ENCODE results near the gene EXD3. TPM values are rescaled to one million over a fixed set of nuclear protein-coding genes. Genes with fewer than 3 reads are reported as not detected.

EXD3 gene
- total RNA-seq, 8 experiments from 2014 or later: 3.2 to 14.8 (median 9.6) TPM

DNA sequence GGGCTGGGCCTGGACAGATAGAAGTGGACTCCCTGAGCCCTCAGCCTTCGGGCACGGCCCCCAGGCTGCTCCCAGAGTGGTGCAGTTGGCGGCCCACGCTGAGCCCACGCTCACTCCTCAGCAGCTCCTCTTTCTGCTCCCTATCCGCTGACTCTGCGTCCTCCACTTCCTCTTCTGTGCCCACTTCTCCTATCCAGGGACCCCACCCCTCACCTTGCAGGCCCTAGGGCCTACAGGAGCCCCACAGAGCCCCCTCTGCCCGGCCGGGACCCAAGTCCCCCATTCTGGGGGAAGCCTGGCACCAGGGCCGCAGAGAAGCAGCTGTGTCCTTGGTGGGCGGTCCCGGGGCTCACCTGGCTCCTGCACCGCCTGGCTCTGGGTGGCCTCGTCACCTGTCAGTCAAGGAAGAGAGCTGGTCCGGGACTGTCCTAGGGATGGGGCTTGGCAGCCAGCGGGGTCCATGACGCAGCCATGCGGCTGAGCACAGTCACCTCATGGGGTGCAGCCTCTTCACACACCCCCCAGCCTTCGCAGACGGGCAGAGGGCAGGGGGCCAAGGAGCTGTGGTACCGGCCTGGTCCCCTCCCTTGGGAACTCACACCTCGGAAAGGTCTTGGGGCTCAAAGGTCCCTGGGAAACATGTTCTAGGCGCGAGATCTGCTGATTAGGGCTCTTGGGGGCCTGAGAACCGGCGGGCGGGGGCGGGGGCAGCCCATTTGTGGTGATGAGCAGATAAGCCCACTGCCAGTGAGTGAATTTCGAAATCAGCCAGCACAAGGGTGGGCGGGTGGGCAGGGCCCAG lies 115.5 kb downstream of the EXD3 start:
- peak overlapping the region in 1 of 2 donors; percentile 48 for H3K27ac ChIP-seq
- no peak overlapping the region for H3K4me3 ChIP-seq
- 60 to 76% methylated on average over 1 to 5 of the region's 30 CpGs; no CpG with 5 or more reads in 8 of the 10 experiments for WGBS, 10 experiments
- peaks cover 59 to 78% of the 10 kb centered on the region in 2 donors for H3K4me1 ChIP-seq (replicated peaks in 1 of 2)
- in situ Hi-C loops (cut with MboI; ENCODE audit: low pct_unique_long_range_greater_than_20kb in 2 of 9, low sequenced_read_pairs in 9 of 9, unreplicated experiment in 9 of 9): loop anchor here in 6 of 9 experiments (25.0 kb wide), 2 partner anchors 105 to 230 kb away; partner anchors contain the start of genes EXD3 (in 5 of the 6) and NOXA1 (in 5 of the 6)
- no peak for ATAC-seq (replicated peaks in 6 of 8)

DNA sequence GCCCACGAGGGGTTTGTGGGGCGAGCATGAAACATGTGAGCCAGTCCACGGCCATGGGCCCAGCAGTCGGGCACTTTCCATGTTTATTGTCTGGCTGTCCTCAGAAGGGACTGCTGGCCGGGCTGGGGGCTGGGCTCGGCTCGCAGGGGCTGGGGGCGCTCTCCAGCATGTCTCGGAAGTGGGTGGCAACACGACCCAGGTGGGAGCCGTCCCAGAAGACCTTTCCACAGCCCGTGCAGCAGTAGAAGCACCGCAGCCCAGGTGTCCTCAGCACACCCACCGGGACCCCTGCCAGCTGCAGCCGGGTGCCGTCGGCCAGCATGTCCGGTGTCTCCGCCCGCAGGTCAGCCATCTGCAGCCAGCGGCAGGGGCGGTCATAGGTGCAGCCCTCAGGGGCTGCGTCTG lies 116.1 kb downstream of the EXD3 start:
- in situ Hi-C loops (cut with MboI; ENCODE audit: low pct_unique_long_range_greater_than_20kb in 2 of 9, low sequenced_read_pairs in 9 of 9, unreplicated experiment in 9 of 9): loop anchor here in 6 of 9 experiments (25.0 kb wide), 2 partner anchors 105 to 230 kb away; partner anchors contain the start of genes EXD3 (in 5 of the 6) and NOXA1 (in 5 of the 6)
- no peak overlapping the region for H3K27ac ChIP-seq
- H3K4me1 ChIP-seq (replicated peaks in 1 of 2): peaks cover 59 to 78% of the 10 kb centered on the region in 2 donors
- H3K4me3 ChIP-seq: no peak overlapping the region
- 80% methylated on average over 1 of the region's 23 CpGs; no CpG with 5 or more reads in 9 of the 10 experiments for WGBS, 10 experiments
- ATAC-seq (replicated peaks in 6 of 8): no peak

DNA sequence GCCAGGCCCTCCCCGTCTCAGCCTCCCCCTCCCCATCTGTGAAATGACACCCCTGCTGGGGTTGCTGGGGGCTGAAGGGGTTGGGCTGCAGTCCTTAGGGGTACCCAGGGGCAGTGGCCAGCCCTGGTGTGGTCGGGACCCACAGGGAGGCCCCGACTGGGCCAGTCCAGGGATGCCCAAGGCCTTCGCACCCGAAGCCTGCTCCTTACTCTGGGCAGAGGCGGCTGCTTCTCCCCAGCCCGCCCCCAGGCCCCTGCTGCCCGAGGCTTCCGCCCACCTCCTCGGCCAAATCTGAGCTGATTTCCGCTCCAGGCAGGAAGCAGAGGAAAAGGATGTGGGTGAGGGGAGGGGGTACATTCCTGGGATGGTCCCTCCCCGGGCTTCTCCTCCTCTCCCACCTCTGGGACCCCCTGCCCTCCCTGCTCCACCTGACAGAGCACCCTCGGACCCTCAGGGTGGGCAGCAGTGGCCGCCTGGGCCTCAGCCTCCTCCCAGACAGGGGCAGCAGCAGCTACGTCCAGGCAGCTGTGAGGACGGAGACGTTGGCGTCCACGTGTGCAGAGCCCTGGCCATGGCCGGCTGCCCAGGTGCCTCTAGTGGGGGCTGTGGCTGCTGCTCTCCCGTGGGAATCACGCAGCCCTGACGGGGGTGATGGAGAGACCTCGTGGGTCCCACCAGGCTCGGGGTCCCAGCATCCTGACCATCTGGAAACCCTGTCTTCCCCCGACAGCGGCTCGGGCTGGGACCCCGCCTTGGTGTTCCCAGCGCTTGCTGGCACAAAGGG lies 116.7 kb downstream of the EXD3 start:
- in situ Hi-C loops (cut with MboI; ENCODE audit: low pct_unique_long_range_greater_than_20kb in 2 of 9, low sequenced_read_pairs in 9 of 9, unreplicated experiment in 9 of 9): loop anchor here in 6 of 9 experiments (25.0 kb wide), 2 partner anchors 106 to 231 kb away; partner anchors contain the start of genes EXD3 (in 5 of the 6) and NOXA1 (in 5 of the 6)
- Histone ChIP-seq H3K4me3 (no peak overlapping the region), H3K27ac (peak overlapping the region in 1 of 2 donors; percentile 78), H3K4me1 (replicated peaks in 1 of 2) (peaks cover 59 to 75% of the 10 kb centered on the region in 2 donors)
- ATAC-seq (replicated peaks in 6 of 8): no peak
- 90% methylated on average over 4 of the region's 30 CpGs; no CpG with 5 or more reads in 9 of the 10 experiments for WGBS, 10 experiments

DNA sequence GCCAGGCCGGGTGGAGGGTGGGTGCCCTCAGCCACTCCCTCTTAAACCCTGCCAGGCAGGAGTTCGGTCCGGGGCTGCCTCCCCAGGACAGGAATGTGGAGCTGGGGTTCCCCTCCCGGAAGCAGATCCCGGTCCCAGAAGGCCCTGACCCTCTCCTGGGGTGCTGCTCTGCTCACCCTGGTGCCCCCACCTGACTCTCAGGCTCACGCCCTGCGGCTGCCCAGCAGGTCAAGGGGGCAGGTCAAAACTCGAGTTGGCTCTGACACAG lies 117.2 kb downstream of the EXD3 start:
- in situ Hi-C loops (cut with MboI; ENCODE audit: low pct_unique_long_range_greater_than_20kb in 2 of 9, low sequenced_read_pairs in 9 of 9, unreplicated experiment in 9 of 9): loop anchor here in 6 of 9 experiments (25.0 kb wide), 2 partner anchors 107 to 232 kb away; partner anchors contain the start of genes EXD3 (in 5 of the 6) and NOXA1 (in 5 of the 6)
- ATAC-seq (replicated peaks in 6 of 8): no peak
- H3K4me1 ChIP-seq (replicated peaks in 1 of 2): peaks cover 54 to 69% of the 10 kb centered on the region in 2 donors
- no CpG with 5 or more reads among the region's 8 CpGs for WGBS, 10 experiments
- peak overlapping the region in 1 of 2 donors; percentile 78 for H3K27ac ChIP-seq
- no peak overlapping the region for H3K4me3 ChIP-seq

DNA sequence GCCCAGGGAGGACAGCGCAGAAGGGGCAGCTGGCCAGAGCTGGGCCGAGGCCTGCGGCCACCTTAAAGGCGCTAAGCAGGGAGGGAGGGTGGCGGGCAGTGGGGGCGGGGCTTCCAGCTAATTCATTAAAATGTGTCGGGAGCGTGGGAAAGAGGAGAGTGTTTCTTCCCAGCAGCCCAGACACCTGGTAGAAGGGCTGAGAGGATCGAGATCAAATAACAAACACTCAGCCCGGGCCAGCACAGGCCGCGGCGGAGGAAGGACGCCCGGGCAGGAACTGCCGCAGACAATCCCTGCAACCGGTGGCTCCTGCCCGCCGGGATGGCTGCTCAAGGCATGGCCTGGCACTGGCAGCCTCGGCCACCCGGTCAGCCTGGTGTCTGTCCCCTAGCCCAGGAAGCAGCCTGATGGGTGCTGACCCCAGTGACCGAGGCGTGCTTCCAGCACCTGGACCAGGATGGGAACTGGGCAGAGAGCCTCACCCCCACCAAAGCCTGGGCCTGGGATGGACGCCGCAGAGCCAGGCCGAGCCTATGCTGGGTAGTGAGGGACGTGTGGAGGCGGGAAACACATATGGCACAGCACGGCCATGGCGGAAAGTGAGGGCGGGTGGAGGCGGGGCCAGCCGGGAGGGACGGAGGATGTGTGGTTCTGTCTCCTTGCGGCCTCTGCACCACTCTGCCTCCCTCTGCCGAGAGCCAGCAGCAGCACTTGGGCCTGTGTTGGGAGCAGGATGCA lies 117.7 kb downstream of the EXD3 start:
- ATAC-seq (replicated peaks in 6 of 8): peak in 7 of 8 experiments; percentile 12 to 45 (median 33)
- WGBS, 10 experiments: 0 to 33% (median 6%) methylated on average over 2 to 9 of the region's 36 CpGs; no CpG with 5 or more reads in 7 of the 10 experiments
- peaks cover 51 to 64% of the 10 kb centered on the region in 2 donors for H3K4me1 ChIP-seq (replicated peaks in 1 of 2)
- H3K4me3 ChIP-seq: peak overlapping the region in 3 of 5 donors; percentile 8 to 17 (median 9)
- peak overlapping the region; percentile 14 to 78 for H3K27ac ChIP-seq
- in situ Hi-C loops (cut with MboI; ENCODE audit: low pct_unique_long_range_greater_than_20kb in 2 of 9, low sequenced_read_pairs in 9 of 9, unreplicated experiment in 9 of 9): loop anchor here in 6 of 9 experiments (25.0 kb wide), 2 partner anchors 107 to 232 kb away; partner anchors contain the start of genes EXD3 (in 5 of the 6) and NOXA1 (in 5 of the 6)

DNA sequence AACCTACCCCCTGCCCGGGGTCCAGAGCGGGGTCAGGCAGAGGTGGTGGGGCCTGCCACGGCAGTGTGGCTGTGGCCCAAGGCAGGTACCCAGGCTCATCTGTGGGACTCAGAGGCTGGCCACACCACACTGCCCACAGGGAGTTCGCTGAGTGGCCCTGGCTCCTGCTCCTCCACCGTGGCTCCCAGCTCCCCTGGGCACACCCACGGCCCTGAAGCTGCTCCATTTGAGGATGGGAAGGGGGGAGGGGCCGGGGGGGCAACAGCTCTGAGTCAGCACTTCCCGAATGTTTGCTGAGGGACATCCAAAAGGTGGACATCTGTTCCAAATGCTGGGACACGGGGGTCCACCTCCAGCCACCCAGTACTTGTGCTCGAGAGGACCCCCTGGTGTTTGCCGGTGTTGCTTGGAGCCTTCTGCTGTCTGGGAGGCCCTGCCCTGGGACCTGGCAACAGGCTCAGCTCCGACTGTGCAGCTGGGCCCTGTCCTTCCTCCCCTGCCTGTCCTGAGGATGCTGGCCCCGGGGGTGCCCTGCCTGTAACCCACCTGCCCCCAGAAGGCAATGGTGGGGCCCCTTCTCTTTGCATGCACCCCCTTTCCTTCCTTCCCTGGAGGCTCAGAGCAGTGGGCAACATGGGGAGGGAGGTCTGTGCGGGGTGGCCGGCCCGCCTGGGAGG lies 118.4 kb downstream of the EXD3 start:
- WGBS, 10 experiments: 0% methylated on average over 2 of the region's 16 CpGs; no CpG with 5 or more reads in 9 of the 10 experiments
- ATAC-seq (replicated peaks in 6 of 8): peak in 5 of 8 experiments; percentile 2 to 28 (median 7)
- Histone ChIP-seq H3K4me1 (replicated peaks in 1 of 2) (peaks cover 55 to 64% of the 10 kb centered on the region in 2 donors), H3K4me3 (no peak overlapping the region), H3K27ac (peak overlapping the region in 1 of 2 donors; percentile 39)
- in situ Hi-C loops (cut with MboI; ENCODE audit: low pct_unique_long_range_greater_than_20kb in 2 of 9, low sequenced_read_pairs in 9 of 9, unreplicated experiment in 9 of 9): loop anchor here in 6 of 9 experiments (25.0 kb wide), 2 partner anchors 108 to 233 kb away; partner anchors contain the start of genes EXD3 (in 5 of the 6) and NOXA1 (in 5 of the 6)

DNA sequence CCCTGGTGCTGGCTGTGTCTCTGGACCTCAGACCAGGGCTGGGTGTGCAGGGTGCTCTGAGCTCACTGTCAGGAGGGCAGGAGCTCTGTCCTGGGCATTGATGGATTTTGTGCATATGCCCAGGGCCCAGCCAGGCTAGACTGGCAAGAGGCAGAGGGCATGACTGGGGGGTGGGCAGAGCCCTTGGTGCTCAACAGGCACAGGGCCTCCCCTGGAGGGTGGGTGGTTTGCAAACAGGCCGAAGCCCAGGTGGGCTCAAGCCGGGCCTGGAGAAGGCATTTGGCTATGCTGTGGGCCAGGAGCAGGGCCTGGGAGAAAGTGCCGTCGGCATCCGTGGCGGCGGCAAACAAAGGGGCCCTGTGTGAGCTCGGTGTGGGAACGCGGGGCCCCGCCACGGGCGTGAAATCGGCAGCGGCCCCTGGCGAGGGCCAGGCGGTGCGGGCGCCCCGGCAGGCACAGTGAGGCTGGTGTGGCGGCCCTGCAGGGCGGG lies 119.0 kb downstream of the EXD3 start:
- in situ Hi-C loops (cut with MboI; ENCODE audit: low pct_unique_long_range_greater_than_20kb in 2 of 9, low sequenced_read_pairs in 9 of 9, unreplicated experiment in 9 of 9): loop anchor here in 6 of 9 experiments (25.0 kb wide), 2 partner anchors 108 to 233 kb away; partner anchors contain the start of genes EXD3 (in 5 of the 6) and NOXA1 (in 5 of the 6)
- H3K4me1 ChIP-seq (replicated peaks in 1 of 2): peaks cover 59 to 66% of the 10 kb centered on the region in 2 donors
- ATAC-seq (replicated peaks in 6 of 8): no peak
- WGBS, 10 experiments: 100% methylated on average over 2 of the region's 22 CpGs; no CpG with 5 or more reads in 9 of the 10 experiments
- H3K4me3 ChIP-seq: no peak overlapping the region
- H3K27ac ChIP-seq: no peak overlapping the region

DNA sequence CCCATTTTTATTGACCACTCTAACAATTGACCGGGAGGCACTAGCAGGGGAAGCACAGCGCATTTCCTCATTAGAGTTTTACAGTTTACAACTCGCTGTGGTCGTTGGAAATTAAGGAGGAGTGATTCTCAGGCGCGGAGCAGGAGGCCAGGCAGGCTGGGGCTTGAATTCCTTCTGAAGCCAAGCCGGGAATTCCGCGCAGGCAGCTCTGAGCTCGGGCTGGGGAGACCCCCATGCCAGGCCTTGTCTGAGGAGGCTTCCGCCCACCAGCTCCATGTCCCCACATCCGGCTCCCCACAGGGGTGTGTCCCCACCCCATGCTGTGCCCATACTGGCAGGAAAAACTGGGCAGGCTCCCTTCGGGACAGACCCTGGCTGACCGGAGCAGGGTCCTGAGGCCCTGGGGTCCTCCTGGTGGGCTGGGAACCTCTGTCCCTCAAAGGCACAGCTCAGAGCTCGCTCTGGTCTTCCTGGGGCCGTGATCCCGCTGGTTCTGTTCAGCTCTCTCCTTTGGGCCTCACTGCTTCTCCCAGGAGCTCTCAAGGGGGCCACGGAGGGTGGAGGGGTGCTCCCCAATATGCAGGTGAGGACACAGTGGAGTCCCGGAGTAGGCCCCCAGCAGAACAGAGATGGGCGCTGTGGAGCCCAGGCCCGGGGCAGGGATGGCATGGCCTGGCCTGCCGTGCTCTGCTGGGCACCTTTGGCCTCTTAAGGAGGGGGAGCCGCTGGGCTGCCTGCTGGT lies 119.6 kb downstream of the EXD3 start:
- ATAC-seq (replicated peaks in 6 of 8): no peak
- WGBS, 10 experiments: 0 to 78% (median 48%) methylated on average over 1 to 13 of the region's 23 CpGs; no CpG with 5 or more reads in 4 of the 10 experiments
- in situ Hi-C loops (cut with MboI; ENCODE audit: low pct_unique_long_range_greater_than_20kb in 2 of 9, low sequenced_read_pairs in 9 of 9, unreplicated experiment in 9 of 9): loop anchor here in 6 of 9 experiments (25.0 kb wide), 2 partner anchors 109 to 234 kb away; partner anchors contain the start of genes EXD3 (in 5 of the 6) and NOXA1 (in 5 of the 6)
- H3K4me1 ChIP-seq (replicated peaks in 1 of 2): peaks cover 56 to 65% of the 10 kb centered on the region in 2 donors
- peak overlapping the region in 1 of 2 donors; percentile 18 for H3K27ac ChIP-seq
- peak overlapping the region in 2 of 5 donors; percentile 53 to 74 for H3K4me3 ChIP-seq

DNA sequence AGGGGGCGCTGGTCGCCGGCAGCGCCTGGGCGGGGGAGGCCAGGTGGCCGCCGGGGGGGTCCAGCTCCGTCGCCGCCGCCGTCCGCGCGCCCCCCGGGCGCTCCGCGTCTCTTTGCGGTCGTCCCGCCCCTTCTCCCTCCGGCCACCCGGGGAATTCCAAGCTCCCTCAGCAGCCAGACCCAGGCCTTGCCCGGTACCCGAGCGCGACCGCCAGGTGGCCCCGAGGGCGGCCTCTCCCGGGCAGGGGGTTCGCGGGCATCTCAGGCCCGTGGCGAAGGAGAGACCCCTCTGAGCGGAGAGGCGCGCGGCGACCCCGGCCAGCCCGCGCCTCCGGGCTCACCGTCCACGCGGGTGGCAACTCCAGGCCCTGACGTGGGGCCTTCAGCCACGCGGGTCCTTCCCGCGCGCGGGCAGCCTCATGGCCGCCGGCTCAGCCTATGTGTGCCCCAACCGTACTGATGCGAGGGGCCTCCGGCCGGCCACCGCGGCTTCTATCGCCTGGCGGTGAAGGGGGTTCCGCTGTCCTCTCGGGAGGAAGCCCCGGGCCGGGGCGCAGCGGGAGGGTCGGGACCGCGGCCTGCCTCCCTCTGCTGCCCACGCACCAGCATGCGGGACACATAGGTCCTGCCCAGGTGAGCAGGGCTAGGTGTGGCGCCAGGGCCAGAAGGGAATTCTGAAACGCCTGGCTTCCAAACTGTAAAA lies 120.4 kb downstream of the EXD3 start:
- Histone ChIP-seq H3K4me3 (peak overlapping the region; percentile 52 to 75 (median 55)), H3K27ac (peak overlapping the region in 1 of 2 donors; percentile 18), H3K4me1 (replicated peaks in 1 of 2) (peaks cover 50 to 61% of the 10 kb centered on the region in 2 donors)
- in situ Hi-C loops (cut with MboI; ENCODE audit: low pct_unique_long_range_greater_than_20kb in 2 of 9, low sequenced_read_pairs in 9 of 9, unreplicated experiment in 9 of 9): loop anchor here in 6 of 9 experiments (25.0 kb wide), 2 partner anchors 110 to 235 kb away; partner anchors contain the start of genes EXD3 (in 5 of the 6) and NOXA1 (in 5 of the 6)
- ATAC-seq (replicated peaks in 6 of 8): peak; percentile 38 to 57 (median 52)
- WGBS, 10 experiments: 7 to 27% (median 17%) methylated on average over 2 to 9 of the region's 78 CpGs; no CpG with 5 or more reads in 7 of the 10 experiments

DNA sequence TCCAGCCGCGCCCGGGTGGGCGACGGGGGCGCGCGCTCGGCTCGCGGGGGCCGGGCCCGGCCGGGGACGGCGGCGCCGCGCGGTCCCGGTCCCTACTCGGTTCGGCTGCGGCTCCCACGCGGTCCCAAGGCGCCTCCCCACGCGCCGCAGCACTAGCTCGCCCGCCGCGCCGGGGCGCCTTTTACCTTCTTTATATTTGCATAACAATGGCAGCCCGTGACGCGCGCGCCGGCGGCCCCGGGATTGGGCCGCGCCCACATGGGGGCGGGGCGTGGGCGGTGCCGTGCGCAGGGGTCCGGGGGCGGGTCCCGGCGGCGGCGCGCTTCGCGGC lies 120.9 kb downstream of the EXD3 start, which contains the start of gene NRARP:
Gene NRARP, minus strand, starts transcription at position 154 of the 331 bp plus-strand sequence. CDS start 343 bp downstream, outside the sequence.
- WGBS, 10 experiments: no CpG with 5 or more reads among the region's 60 CpGs
- H3K4me1 ChIP-seq (replicated peaks in 1 of 2): peaks cover 45 to 58% of the 10 kb centered on the region in 2 donors

More for the DNA sequence above, 120.9 kb downstream of the EXD3 start, which contains the start of gene NRARP:
- in situ Hi-C loops (cut with MboI; ENCODE audit: low pct_unique_long_range_greater_than_20kb in 2 of 9, low sequenced_read_pairs in 9 of 9, unreplicated experiment in 9 of 9): loop anchor here in 6 of 9 experiments (25.0 kb wide), 2 partner anchors 110 to 235 kb away; partner anchors contain the start of genes EXD3 (in 5 of the 6) and NOXA1 (in 5 of the 6)
- H3K4me3 ChIP-seq: peak within 1 kb of the TSS; percentile 52 to 75 (median 55)
- ATAC-seq (replicated peaks in 6 of 8): peak; percentile 57 to 71 (median 61)
- H3K27ac ChIP-seq: peak within 1 kb of the TSS; percentile 6 to 45

All from motor neuron (in vitro differentiated cells).